NCI-H1092 treated with DMSO at 0.1 percent for 48 hours (cell line): Measurements from ENCODE around the gene MSLN.

Source experiments
- DNase-seq: peaks from one replicate; lab custom pipeline; 2025; lab: John Stamatoyannopoulos, UW

Gene MSLN

GRCh38 chr16:723695-724094 is 36.8 kb upstream of the MSLN start:
- DNase-seq = no peak

- no peak for DNase-seq
Measured at GRCh38 chr16:724188-725040, 36.1 kb upstream of the MSLN start.

- DNase-seq = no peak
Measured at GRCh38 chr16:725041-725376, 35.5 kb upstream of the MSLN start.

- no peak for DNase-seq
Measured at GRCh38 chr16:725463-726187, 34.9 kb upstream of the MSLN start.

GRCh38 chr16:726188-726437 is 34.4 kb upstream of the MSLN start:
- no peak for DNase-seq

GRCh38 chr16:726438-727290 is 33.9 kb upstream of the MSLN start, which contains the start of the genes CCDC78 and HAGHL:
Gene CCDC78, minus strand, starts transcription at chr16:726443. Its CDS starts 76 bp downstream, at chr16:726367.
Gene HAGHL, plus strand, starts transcription at chr16:727106. Its CDS starts 404 bp downstream, at chr16:727510.
- no peak for DNase-seq

- DNase-seq = no peak
Measured at GRCh38 chr16:727291-727977, 33.1 kb upstream of the MSLN start.

- DNase-seq = no peak
Measured at GRCh38 chr16:728131-728889, 32.2 kb upstream of the MSLN start.

- DNase-seq = no peak
Measured at GRCh38 chr16:728890-729744, 31.4 kb upstream of the MSLN start.

- DNase-seq = no peak
Measured at GRCh38 chr16:729768-730665, 30.5 kb upstream of the MSLN start.

GRCh38 chr16:730666-731509 is 29.6 kb upstream of the MSLN start:
- no peak for DNase-seq

- no peak for DNase-seq
Measured at GRCh38 chr16:732332-732731, 28.2 kb upstream of the MSLN start.

- no peak for DNase-seq
Measured at GRCh38 chr16:732936-733335, 27.6 kb upstream of the MSLN start.

- no peak for DNase-seq
Measured at GRCh38 chr16:733382-734207, 26.9 kb upstream of the MSLN start.

- DNase-seq = no peak
Measured at GRCh38 chr16:734208-734980, 26.1 kb upstream of the MSLN start.

GRCh38 chr16:734981-735881 is 25.3 kb upstream of the MSLN start:
- DNase-seq = no peak
